ENCODE measurements around the gene MIAT.

The MIAT gene

GRCh38 chr22:26713823-26714449 lies 56.5 kb downstream of the MIAT start:
- WGBS, 2 donors (ENCODE audit: extremely low coverage in 2 of 2, insufficient read length in 2 of 2, insufficient replicate concordance in 1 of 2), result no CpG with 5 or more reads among the region's 12 CpGs
- H3K9me3 ChIP-seq (replicated peaks in 1 of 2; ENCODE audit: control insufficient read depth in 2 of 2, insufficient read depth in 1 of 2, low read depth in 1 of 2, low read length in 2 of 2), result no peaks in the 10 kb centered on the region

GRCh38 chr22:26714971-26715370 lies 57.6 kb downstream of the MIAT start:
- Histone ChIP-seq H3K18ac (ENCODE audit: low read length) (no peak overlapping the region), H3K79me1 (ENCODE audit: low read depth, low read length) (no peaks in the 10 kb centered on the region), H3K23ac (ENCODE audit: low read depth, low read length, poor library complexity) (no peak overlapping the region), H3K14ac (ENCODE audit: low read length) (no peak overlapping the region), H3K4me2 (ENCODE audit: insufficient read depth, low read length, poor library complexity, severe bottlenecking) (no peak overlapping the region), H3K27ac (replicated peaks; ENCODE audit: low read length) (no peak overlapping the region), H2BK12ac (ENCODE audit: low read length) (no peak overlapping the region), H3K27me3 (ENCODE audit: control insufficient read depth in 3 of 3, insufficient read depth in 3 of 3, low read depth in 1 of 3, low read length in 3 of 3) (no peaks in the 10 kb centered on the region), H3K9ac (ENCODE audit: low read depth, low read length, poor library complexity) (no peak overlapping the region), H2BK5ac (ENCODE audit: low read length) (no peak overlapping the region), H2BK15ac (ENCODE audit: low read length) (no peak overlapping the region), H2AFZ (ENCODE audit: low read length) (peak overlapping the region; percentile 62), H4K8ac (ENCODE audit: low read depth, low read length) (no peak overlapping the region), H3K36me3 (replicated peaks in 1 of 2; ENCODE audit: control insufficient read depth in 2 of 2, insufficient read depth in 2 of 2, low read length in 2 of 2) (no peaks in the 10 kb centered on the region), H3K9me3 (replicated peaks in 1 of 2; ENCODE audit: control insufficient read depth in 2 of 2, insufficient read depth in 1 of 2, low read depth in 1 of 2, low read length in 2 of 2) (no peaks in the 10 kb centered on the region), H3K4ac (ENCODE audit: low read length) (no peak overlapping the region), H3K4me1 (ENCODE audit: control insufficient read depth in 2 of 2, insufficient read depth in 1 of 2, low read depth in 1 of 2, low read length in 2 of 2) (peaks cover 12 to 13% of the 10 kb centered on the region in 2 donors), H3K4me3 (ENCODE audit: low read length in 2 of 2) (no peak overlapping the region), H2BK120ac (ENCODE audit: low read depth, low read length) (no peak overlapping the region), H2AK5ac (ENCODE audit: low read depth, low read length) (peak overlapping the region; percentile 48), H4K91ac (ENCODE audit: low read depth, low read length, poor library complexity) (no peak overlapping the region)
- no peak for DNase-seq (ENCODE audit: low spot score)
- WGBS, 2 donors (ENCODE audit: extremely low coverage in 2 of 2, insufficient read length in 2 of 2, insufficient replicate concordance in 1 of 2), result no CpG with 5 or more reads among the region's 11 CpGs

More at GRCh38 chr22:26713823-26714449, 56.5 kb downstream of the MIAT start:
- Histone ChIP-seq H4K91ac (ENCODE audit: low read depth, low read length, poor library complexity) (no peak overlapping the region), H2AK5ac (ENCODE audit: low read depth, low read length) (no peak overlapping the region), H3K4me3 (ENCODE audit: low read length in 2 of 2) (no peak overlapping the region), H3K18ac (ENCODE audit: low read length) (peak overlapping the region; percentile 4), H3K4ac (ENCODE audit: low read length) (no peak overlapping the region), H2AFZ (ENCODE audit: low read length) (peak overlapping the region; percentile 62), H3K14ac (ENCODE audit: low read length) (no peak overlapping the region), H3K79me1 (ENCODE audit: low read depth, low read length) (no peaks in the 10 kb centered on the region), H3K4me1 (ENCODE audit: control insufficient read depth in 2 of 2, insufficient read depth in 1 of 2, low read depth in 1 of 2, low read length in 2 of 2) (peaks cover 12 to 13% of the 10 kb centered on the region in 2 donors), H3K23ac (ENCODE audit: low read depth, low read length, poor library complexity) (no peak overlapping the region), H3K36me3 (replicated peaks in 1 of 2; ENCODE audit: control insufficient read depth in 2 of 2, insufficient read depth in 2 of 2, low read length in 2 of 2) (no peaks in the 10 kb centered on the region), H3K27me3 (ENCODE audit: control insufficient read depth in 3 of 3, insufficient read depth in 3 of 3, low read depth in 1 of 3, low read length in 3 of 3) (no peaks in the 10 kb centered on the region), H2BK15ac (ENCODE audit: low read length) (no peak overlapping the region), H4K8ac (ENCODE audit: low read depth, low read length) (no peak overlapping the region), H2BK5ac (ENCODE audit: low read length) (no peak overlapping the region), H3K4me2 (ENCODE audit: insufficient read depth, low read length, poor library complexity, severe bottlenecking) (no peak overlapping the region), H2BK120ac (ENCODE audit: low read depth, low read length) (no peak overlapping the region), H2BK12ac (ENCODE audit: low read length) (no peak overlapping the region), H3K9ac (ENCODE audit: low read depth, low read length, poor library complexity) (no peak overlapping the region), H3K27ac (replicated peaks; ENCODE audit: low read length) (no peak overlapping the region)
- no peak for DNase-seq (ENCODE audit: low spot score)

- Histone ChIP-seq H3K14ac (ENCODE audit: low read length) (no peak overlapping the region), H3K36me3 (replicated peaks in 1 of 2; ENCODE audit: control insufficient read depth in 2 of 2, insufficient read depth in 2 of 2, low read length in 2 of 2) (no peaks in the 10 kb centered on the region), H2BK120ac (ENCODE audit: low read depth, low read length) (no peak overlapping the region), H3K4ac (ENCODE audit: low read length) (no peak overlapping the region), H3K4me1 (ENCODE audit: control insufficient read depth in 2 of 2, insufficient read depth in 1 of 2, low read depth in 1 of 2, low read length in 2 of 2) (peaks cover 12 to 13% of the 10 kb centered on the region in 2 donors), H4K91ac (ENCODE audit: low read depth, low read length, poor library complexity) (no peak overlapping the region), H4K8ac (ENCODE audit: low read depth, low read length) (no peak overlapping the region), H3K4me2 (ENCODE audit: insufficient read depth, low read length, poor library complexity, severe bottlenecking) (no peak overlapping the region), H2BK5ac (ENCODE audit: low read length) (no peak overlapping the region), H3K4me3 (ENCODE audit: low read length in 2 of 2) (no peak overlapping the region), H3K9me3 (replicated peaks in 1 of 2; ENCODE audit: control insufficient read depth in 2 of 2, insufficient read depth in 1 of 2, low read depth in 1 of 2, low read length in 2 of 2) (no peaks in the 10 kb centered on the region), H3K23ac (ENCODE audit: low read depth, low read length, poor library complexity) (no peak overlapping the region), H2BK15ac (ENCODE audit: low read length) (no peak overlapping the region), H2AFZ (ENCODE audit: low read length) (no peak overlapping the region), H3K27ac (replicated peaks; ENCODE audit: low read length) (no peak overlapping the region), H3K79me1 (ENCODE audit: low read depth, low read length) (no peaks in the 10 kb centered on the region), H2BK12ac (ENCODE audit: low read length) (no peak overlapping the region), H3K27me3 (ENCODE audit: control insufficient read depth in 3 of 3, insufficient read depth in 3 of 3, low read depth in 1 of 3, low read length in 3 of 3) (no peaks in the 10 kb centered on the region), H3K9ac (ENCODE audit: low read depth, low read length, poor library complexity) (no peak overlapping the region), H3K18ac (ENCODE audit: low read length) (no peak overlapping the region), H2AK5ac (ENCODE audit: low read depth, low read length) (no peak overlapping the region)
- DNase-seq (ENCODE audit: low spot score), result no peak
- no CpG with 5 or more reads among the region's 6 CpGs for WGBS, 2 donors (ENCODE audit: extremely low coverage in 2 of 2, insufficient read length in 2 of 2, insufficient replicate concordance in 1 of 2)
Observed at GRCh38 chr22:26715392-26715936, 58.1 kb downstream of the MIAT start.

- Histone ChIP-seq H3K9me3 (replicated peaks in 1 of 2; ENCODE audit: control insufficient read depth in 2 of 2, insufficient read depth in 1 of 2, low read depth in 1 of 2, low read length in 2 of 2) (no peaks in the 10 kb centered on the region), H3K14ac (ENCODE audit: low read length) (no peak overlapping the region), H3K9ac (ENCODE audit: low read depth, low read length, poor library complexity) (no peak overlapping the region), H2AFZ (ENCODE audit: low read length) (no peak overlapping the region), H4K8ac (ENCODE audit: low read depth, low read length) (no peak overlapping the region), H3K79me1 (ENCODE audit: low read depth, low read length) (no peaks in the 10 kb centered on the region), H2BK5ac (ENCODE audit: low read length) (no peak overlapping the region), H3K4ac (ENCODE audit: low read length) (no peak overlapping the region), H2AK5ac (ENCODE audit: low read depth, low read length) (no peak overlapping the region), H3K4me2 (ENCODE audit: insufficient read depth, low read length, poor library complexity, severe bottlenecking) (no peak overlapping the region), H3K4me3 (ENCODE audit: low read length in 2 of 2) (no peak overlapping the region), H3K4me1 (ENCODE audit: control insufficient read depth in 2 of 2, insufficient read depth in 1 of 2, low read depth in 1 of 2, low read length in 2 of 2) (peaks cover 12 to 13% of the 10 kb centered on the region in 2 donors), H3K23ac (ENCODE audit: low read depth, low read length, poor library complexity) (no peak overlapping the region), H4K91ac (ENCODE audit: low read depth, low read length, poor library complexity) (no peak overlapping the region), H2BK12ac (ENCODE audit: low read length) (no peak overlapping the region), H2BK120ac (ENCODE audit: low read depth, low read length) (no peak overlapping the region), H3K27me3 (ENCODE audit: control insufficient read depth in 3 of 3, insufficient read depth in 3 of 3, low read depth in 1 of 3, low read length in 3 of 3) (peaks cover 0 to 2% (median 0%) of the 10 kb centered on the region in 3 experiments), H3K18ac (ENCODE audit: low read length) (no peak overlapping the region), H2BK15ac (ENCODE audit: low read length) (no peak overlapping the region), H3K36me3 (replicated peaks in 1 of 2; ENCODE audit: control insufficient read depth in 2 of 2, insufficient read depth in 2 of 2, low read length in 2 of 2) (peaks cover 0 to 4% of the 10 kb centered on the region in 2 donors), H3K27ac (replicated peaks; ENCODE audit: low read length) (no peak overlapping the region)
- WGBS, 2 donors (ENCODE audit: extremely low coverage in 2 of 2, insufficient read length in 2 of 2, insufficient replicate concordance in 1 of 2), result no CpG with 5 or more reads among the region's 5 CpGs
- no peak for DNase-seq (ENCODE audit: low spot score)
Observed at GRCh38 chr22:26718488-26718887, 61.1 kb downstream of the MIAT start.

All from neuronal stem cell (in vitro differentiated cells).